M059J (cell line): Measurements from ENCODE around the gene OR5K3. TPM values are rescaled to one million over a fixed set of nuclear protein-coding genes. Genes with fewer than 3 reads are reported as not detected.
"Not testable (repeated sequence)": the region's sequence is repeated elsewhere in the genome, so short reads cannot be mapped to it uniquely, and the experiment has no call there.

Source experiments
- DNase-seq: peaks from one replicate; pipeline ENCODE4 v3.0.0-alpha.2; 2012; ENCODE audit warnings: low read depth
- total RNA-seq: library from RNA; depleted of rRNA; stranded (reverse); fragments of >200 nt; shearing (Covaris generic); gene quantifications from 2 replicates; pipeline ENCODE4 v1.2.3, GENCODE V29; 2014; rRNA removed

The OR5K3 gene
- total RNA-seq, result not detected in 2 replicates

- DNase-seq, result no peak
Observed at GRCh38 chr3:98390366-98390765, at the start of gene OR5K3. OR5K3 (plus strand) TSS chr3:98390666; CDS start chr3:98390666, 0 bp downstream.

- no peak for DNase-seq
Observed at GRCh38 chr3:98341758-98342157, 48.7 kb upstream of the OR5K3 start.

GRCh38 chr3:98343647-98344507, 46.6 kb upstream of the OR5K3 start:
- DNase-seq, result peak; percentile 82

- DNase-seq, result no peak
Observed at GRCh38 chr3:98350082-98350481, 40.4 kb upstream of the OR5K3 start.

- no peak for DNase-seq
Observed at GRCh38 chr3:98353554-98353953, 36.9 kb upstream of the OR5K3 start, which contains the start of gene OR5K4. OR5K4 (plus strand) TSS chr3:98353854; CDS start chr3:98353854, 0 bp downstream.

- DNase-seq, result no peak
Observed at GRCh38 chr3:98359250-98359649, 31.2 kb upstream of the OR5K3 start.

- DNase-seq, result peak; percentile 40
Observed at GRCh38 chr3:98359993-98360675, 30.3 kb upstream of the OR5K3 start.

- no peak for DNase-seq
Observed at GRCh38 chr3:98360681-98361080, 29.8 kb upstream of the OR5K3 start.

- DNase-seq, result peak; percentile 7
Observed at GRCh38 chr3:98361289-98361688, 29.2 kb upstream of the OR5K3 start.

- no peak for DNase-seq
Observed at GRCh38 chr3:98367464-98368246, 22.8 kb upstream of the OR5K3 start.

- DNase-seq, result no peak
Observed at GRCh38 chr3:98371186-98371585, 19.3 kb upstream of the OR5K3 start.

- no peak for DNase-seq
Observed at GRCh38 chr3:98371853-98372252, 18.6 kb upstream of the OR5K3 start.

- DNase-seq, result no peak
Observed at GRCh38 chr3:98372445-98372844, 18.0 kb upstream of the OR5K3 start.

GRCh38 chr3:98376631-98377030, 13.8 kb upstream of the OR5K3 start:
- DNase-seq, result no peak

- no peak for DNase-seq
Observed at GRCh38 chr3:98388147-98388546, 2.3 kb upstream of the OR5K3 start.

GRCh38 chr3:98395101-98395500, 4.6 kb downstream of the OR5K3 start:
- no peak for DNase-seq

GRCh38 chr3:98396482-98396881, 6.0 kb downstream of the OR5K3 start:
- not testable (repeated sequence) for DNase-seq

GRCh38 chr3:98398513-98398912, 8.0 kb downstream of the OR5K3 start:
- DNase-seq, result no peak

- DNase-seq, result no peak
Observed at GRCh38 chr3:98402507-98402906, 12.0 kb downstream of the OR5K3 start.

GRCh38 chr3:98404010-98404409, 13.5 kb downstream of the OR5K3 start:
- no peak for DNase-seq

- DNase-seq, result no peak
Observed at GRCh38 chr3:98406034-98406433, 15.6 kb downstream of the OR5K3 start.

GRCh38 chr3:98432575-98432974, 42.1 kb downstream of the OR5K3 start:
- DNase-seq, result no peak
